Brain microvascular endothelial cell (primary cell): ENCODE measurements around the gene TNNT1.
A peak's percentile ranks its signal among the peaks of the same experiment; 100 is the strongest.

Experiments
- DNase-seq: peaks from one replicate; pipeline ENCODE4 v3.0.0-alpha.2; 2020
- H3K27ac ChIP-seq: fragments of 250-450 bp; sonication (Bioruptor Pico); 2 replicates; pipeline ENCODE4 v1.5.1; 2020; ENCODE audit warnings: mild to moderate bottlenecking, moderate library complexity
- H3K27me3 ChIP-seq: fragments of 250-450 bp; sonication (Bioruptor Pico); replicated peaks from 2 replicates; pipeline ENCODE4 v1.5.1; 2020; ENCODE audit warnings: mild to moderate bottlenecking
- H3K36me3 ChIP-seq: fragments of 250-450 bp; sonication (Bioruptor Pico); replicated peaks from 2 replicates; pipeline ENCODE4 v1.5.1; 2020; ENCODE audit warnings: mild to moderate bottlenecking
- H3K4me3 ChIP-seq: 2 replicates; pipeline ENCODE4 v1.5.1; 2011; ENCODE audit warnings: low read depth, mild to moderate bottlenecking, control low read depth, low read length, moderate library complexity
- in situ Hi-C: cut with HindIII; loops from 2 replicates; pipeline ENCODE4 v1.10.0; 2017; ENCODE audit warnings: low sequenced_read_pairs, low pct_ligation_motif_present
- TF ChIP-seq, protein P1 (sequence below): IDR thresholded peaks from 2 replicates; pipeline ENCODE4 v1.5.1; 2011; ENCODE audit warnings: low read depth, mild to moderate bottlenecking, moderate library complexity, low read length, control low read depth, inconsistent platforms; ENCODE audit errors: missing control alignments

TNNT1 gene

DNA sequence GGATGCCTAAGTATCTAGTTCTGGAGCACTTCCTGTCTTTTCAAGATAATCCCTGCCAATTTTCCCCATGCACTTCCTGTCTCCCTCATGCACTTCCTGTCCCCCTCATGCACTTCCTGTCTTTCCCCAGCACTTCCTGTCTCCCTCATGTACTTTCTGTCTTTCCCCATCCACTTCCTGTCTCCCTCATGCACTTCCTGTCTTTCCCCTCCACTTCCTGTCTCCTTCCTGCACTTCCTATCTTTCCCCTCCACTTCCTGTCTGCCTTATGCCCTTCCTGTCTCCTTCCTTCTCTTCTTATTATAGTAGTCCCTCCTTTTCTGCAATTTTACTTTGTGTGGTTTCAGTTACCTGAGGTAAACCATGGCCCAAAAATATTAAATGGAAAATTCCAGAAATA is 3.0 kb upstream of the TNNT1 start:
- DNase-seq = no peak
- TF ChIP-seq, protein P1, sequence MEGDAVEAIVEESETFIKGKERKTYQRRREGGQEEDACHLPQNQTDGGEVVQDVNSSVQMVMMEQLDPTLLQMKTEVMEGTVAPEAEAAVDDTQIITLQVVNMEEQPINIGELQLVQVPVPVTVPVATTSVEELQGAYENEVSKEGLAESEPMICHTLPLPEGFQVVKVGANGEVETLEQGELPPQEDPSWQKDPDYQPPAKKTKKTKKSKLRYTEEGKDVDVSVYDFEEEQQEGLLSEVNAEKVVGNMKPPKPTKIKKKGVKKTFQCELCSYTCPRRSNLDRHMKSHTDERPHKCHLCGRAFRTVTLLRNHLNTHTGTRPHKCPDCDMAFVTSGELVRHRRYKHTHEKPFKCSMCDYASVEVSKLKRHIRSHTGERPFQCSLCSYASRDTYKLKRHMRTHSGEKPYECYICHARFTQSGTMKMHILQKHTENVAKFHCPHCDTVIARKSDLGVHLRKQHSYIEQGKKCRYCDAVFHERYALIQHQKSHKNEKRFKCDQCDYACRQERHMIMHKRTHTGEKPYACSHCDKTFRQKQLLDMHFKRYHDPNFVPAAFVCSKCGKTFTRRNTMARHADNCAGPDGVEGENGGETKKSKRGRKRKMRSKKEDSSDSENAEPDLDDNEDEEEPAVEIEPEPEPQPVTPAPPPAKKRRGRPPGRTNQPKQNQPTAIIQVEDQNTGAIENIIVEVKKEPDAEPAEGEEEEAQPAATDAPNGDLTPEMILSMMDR = no peak
- Histone ChIP-seq H3K27ac (no peak overlapping the region), H3K4me3 (no peak overlapping the region), H3K27me3 (peaks cover 12% of the 10 kb centered on the region), H3K36me3 (no peaks in the 10 kb centered on the region)
- in situ Hi-C loops = no loop called here

GRCh38 chr19:55147545-55148251 is 1.3 kb downstream of the TNNT1 start:
- no peaks in the 10 kb centered on the region for H3K36me3 ChIP-seq
- DNase-seq = no peak
- in situ Hi-C loops = no loop called here
- H3K4me3 ChIP-seq = no peak overlapping the region
- peaks cover 17% of the 10 kb centered on the region for H3K27me3 ChIP-seq
- TF ChIP-seq, protein P1 = no peak
- no peak overlapping the region for H3K27ac ChIP-seq

DNA sequence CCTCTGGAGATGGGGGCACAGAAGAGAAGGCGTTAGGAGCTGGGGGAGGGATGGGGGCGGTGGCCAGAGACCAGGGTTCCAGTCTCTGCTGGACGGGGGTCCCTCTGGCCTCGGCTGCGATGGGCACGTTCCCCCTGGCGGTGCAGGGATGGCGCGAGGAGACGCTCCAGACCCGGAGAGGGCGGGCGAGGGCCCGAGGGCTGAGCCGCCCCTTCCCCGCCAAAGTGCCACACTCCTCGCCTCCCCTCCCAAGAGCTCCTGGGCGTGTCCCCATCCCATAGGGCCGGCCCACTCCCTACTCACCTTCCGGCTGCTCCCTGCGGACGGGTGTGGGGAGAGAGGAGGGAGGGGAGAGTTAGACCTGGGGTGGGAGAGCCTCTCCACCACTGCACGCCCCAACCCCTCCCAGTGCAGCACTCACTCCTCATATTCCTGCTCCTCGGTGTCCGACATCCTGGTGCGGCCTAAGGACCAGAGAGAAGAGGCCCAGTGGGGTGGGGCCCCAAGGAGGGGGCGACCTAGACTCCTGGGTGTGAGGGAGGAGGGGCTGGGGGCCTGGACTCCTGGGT is 2.2 kb downstream of the TNNT1 start:
- Histone ChIP-seq H3K36me3 (no peaks in the 10 kb centered on the region), H3K27me3 (peaks cover 17% of the 10 kb centered on the region), H3K4me3 (no peak overlapping the region), H3K27ac (no peak overlapping the region)
- TF ChIP-seq, protein P1 = no peak
- no peak for DNase-seq
- in situ Hi-C loops = no loop called here

DNA sequence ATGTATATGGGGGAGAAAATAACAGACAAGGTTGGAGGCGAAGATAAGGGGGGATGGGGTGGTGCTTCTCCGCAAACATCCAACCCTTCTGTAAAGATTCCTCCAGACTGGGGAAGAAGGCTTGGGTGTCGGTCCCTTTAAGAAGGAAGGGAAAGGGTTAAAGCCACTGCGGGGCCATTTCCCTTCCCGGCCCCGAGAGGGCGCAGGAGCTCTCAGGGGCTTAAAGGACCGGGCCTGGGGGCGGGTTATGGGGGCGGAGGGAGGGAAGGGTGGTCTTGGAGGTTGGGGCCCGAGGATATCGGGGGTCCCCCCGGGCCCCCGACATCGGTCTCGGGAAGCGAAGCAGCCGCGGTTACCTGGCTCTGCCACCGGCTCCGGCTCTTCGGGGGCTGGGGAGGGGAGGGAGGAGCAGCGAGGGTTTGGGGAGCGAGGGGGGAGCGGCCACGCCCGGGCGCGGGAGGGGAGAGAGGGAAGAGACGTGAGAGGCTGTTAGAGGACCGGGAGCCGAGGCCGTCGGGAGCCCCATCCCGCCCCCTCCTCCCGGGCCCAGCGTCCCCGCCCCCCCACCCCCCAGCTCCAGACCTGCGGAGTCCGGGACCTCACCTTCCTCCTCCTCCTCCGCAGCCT is 2.8 kb downstream of the TNNT1 start:
- no peak overlapping the region for H3K4me3 ChIP-seq
- H3K27ac ChIP-seq = no peak overlapping the region
- in situ Hi-C loops = no loop called here
- no peaks in the 10 kb centered on the region for H3K36me3 ChIP-seq
- peaks cover 17% of the 10 kb centered on the region for H3K27me3 ChIP-seq
- no peak for DNase-seq
- TF ChIP-seq, protein P1 = peak; percentile 71

DNA sequence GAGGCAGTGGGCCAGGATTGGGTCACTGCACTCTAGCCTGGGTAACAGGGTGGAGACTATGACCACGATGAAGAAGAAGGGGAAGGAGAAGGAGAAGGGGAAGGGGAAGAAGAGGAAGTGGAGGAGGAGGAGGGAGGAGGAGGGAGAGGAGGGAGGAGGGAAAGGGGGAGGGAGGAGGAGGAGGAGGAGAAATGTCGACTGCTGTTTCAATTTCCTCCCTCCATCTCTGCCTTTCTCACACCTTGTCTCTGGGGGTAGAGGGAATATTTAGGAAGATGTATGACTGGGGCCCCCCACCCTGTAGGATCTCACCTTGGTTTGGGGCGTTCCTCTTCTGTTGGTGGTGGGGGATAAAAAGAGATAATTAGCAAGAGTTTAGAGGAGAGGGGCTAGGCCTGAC is 3.8 kb downstream of the TNNT1 start:
- peaks cover 17% of the 10 kb centered on the region for H3K27me3 ChIP-seq
- no peak for DNase-seq
- H3K36me3 ChIP-seq = no peaks in the 10 kb centered on the region
- TF ChIP-seq, protein P1 = no peak
- in situ Hi-C loops = no loop called here
- H3K27ac ChIP-seq = no peak overlapping the region
- no peak overlapping the region for H3K4me3 ChIP-seq
